ENCODE measurements around the gene CGB7.
"Not testable (repeated sequence)": the region's sequence is repeated elsewhere in the genome, so short reads cannot be mapped to it uniquely, and the experiment has no call there.

CGB7 gene

DNA sequence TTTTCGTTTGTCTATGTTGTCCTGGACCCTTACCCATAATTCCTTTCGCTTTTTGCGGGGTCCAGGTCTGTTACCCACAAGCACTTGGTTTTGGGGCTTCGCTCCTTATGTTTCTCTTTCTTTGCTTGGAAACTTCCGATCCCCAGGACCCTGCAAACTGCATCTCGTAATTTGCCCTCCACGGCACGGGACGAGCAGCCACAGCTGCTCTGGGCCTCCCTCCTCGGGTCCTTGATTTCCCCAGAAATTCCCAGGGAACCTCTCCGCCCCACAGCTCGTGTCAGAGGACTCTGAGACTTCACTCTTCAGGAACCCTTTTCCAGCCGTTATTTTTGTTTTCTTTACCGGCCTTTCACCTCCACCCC lies 28.3 kb upstream of the CGB7 start:
- H3K4me3 ChIP-seq (ENCODE audit: low read depth, low read length) = peak overlapping the region; percentile 87
- DNase-seq (ENCODE audit: low read depth) = no peak
- TF ChIP-seq, protein P1, sequence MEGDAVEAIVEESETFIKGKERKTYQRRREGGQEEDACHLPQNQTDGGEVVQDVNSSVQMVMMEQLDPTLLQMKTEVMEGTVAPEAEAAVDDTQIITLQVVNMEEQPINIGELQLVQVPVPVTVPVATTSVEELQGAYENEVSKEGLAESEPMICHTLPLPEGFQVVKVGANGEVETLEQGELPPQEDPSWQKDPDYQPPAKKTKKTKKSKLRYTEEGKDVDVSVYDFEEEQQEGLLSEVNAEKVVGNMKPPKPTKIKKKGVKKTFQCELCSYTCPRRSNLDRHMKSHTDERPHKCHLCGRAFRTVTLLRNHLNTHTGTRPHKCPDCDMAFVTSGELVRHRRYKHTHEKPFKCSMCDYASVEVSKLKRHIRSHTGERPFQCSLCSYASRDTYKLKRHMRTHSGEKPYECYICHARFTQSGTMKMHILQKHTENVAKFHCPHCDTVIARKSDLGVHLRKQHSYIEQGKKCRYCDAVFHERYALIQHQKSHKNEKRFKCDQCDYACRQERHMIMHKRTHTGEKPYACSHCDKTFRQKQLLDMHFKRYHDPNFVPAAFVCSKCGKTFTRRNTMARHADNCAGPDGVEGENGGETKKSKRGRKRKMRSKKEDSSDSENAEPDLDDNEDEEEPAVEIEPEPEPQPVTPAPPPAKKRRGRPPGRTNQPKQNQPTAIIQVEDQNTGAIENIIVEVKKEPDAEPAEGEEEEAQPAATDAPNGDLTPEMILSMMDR (IDR thresholded peaks at IDR 0.05; ENCODE audit: control insufficient read depth, extremely low read depth, insufficient read depth) = no peak

GRCh38 chr19:49085020-49085867 lies 27.7 kb upstream of the CGB7 start, which contains the start of gene SNRNP70:
TSS of gene SNRNP70 (plus strand) at chr19:49085451. CDS start at chr19:49086415, 964 bp downstream.
- peak; percentile 90 for DNase-seq (ENCODE audit: low read depth)
- peak within 1 kb of the TSS; percentile 87 for H3K4me3 ChIP-seq (ENCODE audit: low read depth, low read length)
- TF ChIP-seq, protein P1 (IDR thresholded peaks at IDR 0.05; ENCODE audit: control insufficient read depth, extremely low read depth, insufficient read depth) = no peak

- peak overlapping the region; percentile 87 for H3K4me3 ChIP-seq (ENCODE audit: low read depth, low read length)
- TF ChIP-seq, protein P1 (IDR thresholded peaks at IDR 0.05; ENCODE audit: control insufficient read depth, extremely low read depth, insufficient read depth) = no peak
- DNase-seq (ENCODE audit: low read depth) = no peak
These were observed 26.9 kb upstream of the CGB7 start for GRCh38 chr19:49084206-49085019.

DNA sequence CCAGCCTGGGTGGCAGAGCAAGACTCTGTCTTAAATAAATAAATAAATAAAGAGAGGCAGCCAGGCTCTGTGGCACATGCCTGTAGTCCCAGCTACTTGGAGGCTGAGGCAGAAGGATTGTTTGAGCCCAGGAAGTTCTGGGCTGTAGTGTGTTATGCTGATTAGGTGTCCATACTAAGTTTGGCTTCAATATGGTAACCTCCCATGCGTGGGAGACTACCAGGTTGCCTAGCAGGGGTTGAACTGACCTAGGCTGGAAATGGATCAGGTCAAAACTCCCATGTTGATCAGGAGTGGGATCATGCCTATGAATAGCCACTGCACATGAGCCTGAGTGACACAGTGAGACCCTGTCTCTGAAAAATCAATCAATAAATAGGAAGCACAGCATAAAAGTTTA lies 23.7 kb upstream of the CGB7 start:
- H3K4me3 ChIP-seq (ENCODE audit: low read depth, low read length) = no peak overlapping the region
- no peak for DNase-seq (ENCODE audit: low read depth)
- TF ChIP-seq, protein P1 (IDR thresholded peaks at IDR 0.05; ENCODE audit: control insufficient read depth, extremely low read depth, insufficient read depth) = no peak

DNA sequence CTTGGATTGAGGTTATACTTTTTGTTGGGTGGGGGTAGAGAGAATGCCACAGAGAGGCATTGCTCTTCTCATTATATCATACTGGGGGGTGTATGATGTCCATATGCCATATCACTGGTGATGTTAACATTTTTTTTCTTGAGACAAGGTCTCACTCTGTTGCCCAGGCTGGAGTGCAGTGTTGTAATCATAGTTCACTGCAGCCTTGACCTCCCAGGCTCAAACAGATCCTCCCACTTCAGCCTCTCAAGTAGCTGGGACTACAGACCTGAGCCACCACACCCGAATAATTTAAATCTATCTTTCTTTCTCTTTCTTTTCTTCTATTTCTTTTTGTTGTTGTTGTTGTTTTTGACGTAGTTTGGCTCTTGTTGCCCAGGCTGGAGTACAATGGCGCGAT lies 22.8 kb upstream of the CGB7 start:
- no peak for DNase-seq (ENCODE audit: low read depth)
- H3K4me3 ChIP-seq (ENCODE audit: low read depth, low read length) = no peak overlapping the region
- TF ChIP-seq, protein P1 (IDR thresholded peaks at IDR 0.05; ENCODE audit: control insufficient read depth, extremely low read depth, insufficient read depth) = no peak

DNA sequence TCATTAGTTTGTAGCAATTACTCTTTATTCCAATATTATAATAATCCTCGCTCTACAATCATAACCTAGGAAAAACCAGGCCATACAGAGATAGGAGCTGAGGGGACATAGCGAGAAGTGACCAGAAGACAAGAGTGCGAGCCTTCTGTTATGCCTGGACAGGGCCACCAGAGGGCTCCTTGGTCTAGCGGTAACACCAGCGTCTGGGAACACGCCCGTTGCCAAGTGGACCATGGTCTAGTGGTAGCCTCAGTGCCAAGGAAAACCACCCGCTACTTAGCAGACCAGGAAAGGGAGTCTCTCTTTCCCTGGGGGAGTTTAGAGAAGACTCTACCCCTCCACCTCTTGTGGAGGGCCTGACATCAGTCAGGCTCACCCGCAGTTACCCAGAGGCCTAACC lies 17.3 kb upstream of the CGB7 start:
- not testable (repeated sequence) for H3K4me3 ChIP-seq (ENCODE audit: low read depth, low read length); DNase-seq (ENCODE audit: low read depth)
- TF ChIP-seq, protein P1 (IDR thresholded peaks at IDR 0.05; ENCODE audit: control insufficient read depth, extremely low read depth, insufficient read depth) = peak; percentile 42

Data from LNCaP clone FGC (cell line).